NCI-H1694 (cell line): ENCODE measurements around the gene FERMT2.
"Not testable (repeated sequence)": the region's sequence is repeated elsewhere in the genome, so short reads cannot be mapped to it uniquely, and the experiment has no call there.

Experiments
- DNase-seq: peaks from one replicate; lab custom pipeline; 2025; lab: John Stamatoyannopoulos, UW

FERMT2 gene

DNA sequence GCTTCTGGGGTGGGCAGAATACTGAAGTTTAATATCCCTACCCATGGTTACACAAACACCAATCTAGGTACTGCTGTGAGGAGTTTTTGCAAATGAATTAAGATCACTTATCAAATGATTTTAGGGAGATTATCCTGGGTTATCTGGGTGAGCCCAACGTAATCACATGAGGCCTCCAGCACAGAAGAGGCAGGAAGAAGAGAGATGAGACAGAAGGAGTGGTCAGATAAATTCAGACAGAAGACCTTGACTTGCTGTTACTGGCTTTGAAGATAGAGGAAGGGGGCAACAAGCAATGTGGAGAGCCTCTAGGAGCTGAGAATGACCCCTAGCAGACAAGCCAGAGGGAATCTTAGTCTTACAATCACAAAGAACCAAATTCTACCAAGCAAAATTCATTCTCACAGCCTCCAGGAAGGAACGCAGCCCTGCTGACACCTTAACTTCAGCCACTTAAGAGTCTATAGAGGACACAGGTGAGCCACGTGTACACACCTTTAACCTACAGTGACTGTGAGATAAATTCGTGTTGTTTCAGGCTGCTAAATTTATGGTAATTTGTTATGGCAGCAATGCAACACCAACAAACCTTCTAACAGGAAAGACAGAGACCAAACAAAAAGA is 49.4 kb downstream of the FERMT2 start:
- no peak for DNase-seq

DNA sequence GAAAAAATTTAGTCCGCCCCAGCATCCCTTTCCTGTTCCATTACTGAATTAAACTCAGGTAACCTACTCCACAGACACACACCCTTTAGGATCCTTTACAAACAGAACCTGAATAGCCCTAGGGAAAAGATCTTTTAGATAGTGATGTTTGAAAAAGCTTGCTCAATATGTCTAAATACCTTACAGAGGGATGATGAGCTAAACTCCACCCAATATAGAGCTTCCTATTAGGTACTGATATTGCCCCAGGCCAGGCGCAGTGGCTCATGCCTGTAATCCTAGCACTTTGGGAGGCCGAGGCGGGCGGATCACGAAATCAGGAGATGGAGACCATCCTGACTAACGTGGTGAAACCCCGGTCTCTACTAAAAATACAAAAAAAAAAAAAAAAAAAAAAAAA is 50.1 kb downstream of the FERMT2 start:
- no peak for DNase-seq

DNA sequence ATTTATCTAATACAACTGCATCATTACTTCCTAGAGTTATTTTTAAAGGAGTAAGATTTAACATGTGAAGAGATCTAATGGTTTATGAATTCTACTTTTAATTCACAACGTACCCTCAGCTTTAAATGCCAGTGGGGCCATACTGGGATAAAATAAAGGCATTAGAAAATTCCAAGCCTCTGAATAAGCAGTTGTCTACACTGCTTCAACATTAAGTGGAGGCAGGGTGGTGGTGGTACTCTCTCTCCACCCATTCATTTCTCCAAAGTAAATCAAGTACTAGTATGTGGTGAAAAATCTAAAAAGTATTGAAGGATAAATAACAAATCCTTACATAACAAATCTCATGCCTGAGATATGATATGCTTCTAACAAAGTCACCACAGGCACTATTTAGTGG is 52.4 kb downstream of the FERMT2 start:
- no peak for DNase-seq

DNA sequence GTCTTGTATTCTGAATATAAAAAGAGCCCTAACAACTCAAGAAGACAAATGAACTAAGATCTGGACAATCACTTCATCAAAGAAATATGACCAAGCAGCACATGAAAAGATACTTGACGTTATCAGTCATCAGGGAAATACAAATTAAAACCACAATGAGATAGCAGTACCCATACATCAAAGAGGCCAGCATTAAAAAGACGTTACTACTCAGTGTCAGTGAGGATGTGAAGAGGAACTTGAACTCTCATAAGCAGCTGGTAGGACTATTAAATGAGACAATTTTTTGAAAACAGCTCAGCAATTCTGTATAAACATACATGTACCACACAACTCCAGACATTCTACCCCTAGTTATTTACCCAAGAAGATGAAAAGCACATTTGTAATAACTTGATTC is 55.9 kb downstream of the FERMT2 start:
- no peak for DNase-seq

DNA sequence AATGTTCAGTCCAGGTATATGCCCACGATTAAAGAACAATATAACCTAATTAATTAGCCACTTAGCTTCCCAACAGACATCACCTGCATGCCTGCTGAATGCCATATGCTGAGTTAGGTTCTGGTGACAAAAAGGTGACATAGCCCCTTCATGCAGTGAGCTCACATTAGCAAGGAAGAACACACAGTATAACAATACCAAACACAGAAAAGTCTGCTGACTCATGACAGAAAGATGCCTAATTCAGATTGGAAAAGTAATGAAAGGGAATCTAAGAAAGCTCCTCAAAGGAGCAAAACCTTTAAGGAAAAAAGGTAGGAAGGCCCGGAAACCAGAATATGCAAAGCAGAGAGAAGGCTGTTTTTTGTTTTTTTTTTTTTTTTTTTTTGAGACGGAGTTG is 59.0 kb downstream of the FERMT2 start:
- no peak for DNase-seq

DNA sequence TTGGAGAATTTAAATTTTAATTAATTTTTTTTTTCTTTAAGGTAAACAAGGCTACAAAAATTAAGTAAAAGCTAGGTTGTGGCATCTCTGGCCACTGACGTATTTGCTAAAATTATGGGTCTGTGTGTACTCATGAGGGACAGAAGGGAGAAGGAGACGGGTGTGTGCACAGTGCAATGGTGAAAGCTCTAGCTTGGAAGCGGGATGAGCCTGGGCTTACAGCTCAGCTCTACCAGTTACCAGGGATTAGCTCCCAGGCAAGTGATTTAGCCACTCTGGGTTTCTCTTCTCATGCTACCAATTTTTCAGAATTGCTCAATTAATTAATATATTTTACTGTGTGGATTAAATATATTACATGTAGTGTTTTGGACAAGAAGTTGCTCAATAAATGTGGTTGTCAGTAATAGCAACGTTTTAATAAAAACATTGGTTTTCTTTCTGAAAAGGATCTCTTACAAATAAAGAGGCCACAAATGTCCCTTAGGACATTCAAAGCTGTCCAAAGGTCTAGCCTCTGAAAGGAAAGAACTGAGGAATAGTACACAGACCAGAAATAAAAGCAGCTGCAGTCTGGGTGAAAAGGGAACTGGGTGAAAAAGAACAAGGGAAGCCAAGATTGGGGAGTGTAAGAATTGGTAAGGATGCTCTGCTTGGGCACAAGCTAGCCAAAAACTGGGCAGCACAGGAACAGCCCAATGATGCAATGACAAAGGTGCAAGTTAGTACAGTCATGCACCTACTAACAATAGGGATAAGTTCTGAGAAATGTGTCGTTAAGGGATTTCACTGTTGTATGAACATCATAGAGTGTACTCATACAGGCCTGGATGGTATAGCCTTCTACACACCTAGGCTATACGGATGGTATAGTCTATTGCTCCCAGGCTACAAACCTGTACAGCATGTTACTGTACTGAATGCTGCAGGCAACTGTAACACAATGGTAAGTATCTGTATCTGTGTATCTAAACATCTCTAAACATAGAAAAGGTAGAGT is 61.7 kb downstream of the FERMT2 start:
- no peak for DNase-seq

DNA sequence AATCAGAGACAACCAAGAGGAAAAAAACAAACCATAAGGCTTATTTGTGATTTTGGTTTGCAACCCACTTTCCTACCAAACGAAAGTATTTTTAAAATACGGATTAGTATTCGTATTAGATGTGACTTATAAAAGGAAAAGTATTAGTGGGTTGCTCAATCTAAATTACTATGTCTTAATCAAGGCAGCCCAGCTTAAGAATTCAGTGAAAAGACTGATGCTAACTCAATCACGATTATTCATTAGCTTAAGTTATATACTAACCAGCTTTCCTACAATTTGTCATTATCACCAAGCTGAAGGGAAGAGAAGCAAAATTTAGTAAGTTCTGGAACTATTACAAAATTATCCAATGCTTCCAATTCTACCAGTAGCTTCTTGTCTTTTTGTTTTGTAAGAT is 62.7 kb downstream of the FERMT2 start:
- DNase-seq = no peak

DNA sequence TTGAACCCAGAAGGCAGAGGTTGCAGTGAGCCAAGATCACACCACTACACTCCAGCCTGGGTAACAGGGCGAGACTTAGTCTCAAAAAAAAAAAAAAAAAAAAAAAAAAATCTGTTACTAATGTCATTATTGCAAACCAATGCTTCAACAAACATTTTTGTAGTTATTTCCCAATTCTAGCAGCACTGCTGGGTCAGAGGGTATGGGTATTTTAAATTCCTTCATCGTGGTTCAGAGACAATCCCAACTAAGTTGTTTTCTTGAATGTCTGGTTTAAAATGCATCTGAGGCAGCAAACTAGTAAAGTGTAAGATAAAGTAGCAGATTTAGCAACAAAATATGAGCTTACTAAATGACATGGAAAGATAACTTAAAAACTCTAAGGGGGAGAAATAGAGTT is 65.6 kb downstream of the FERMT2 start:
- DNase-seq = no peak

DNA sequence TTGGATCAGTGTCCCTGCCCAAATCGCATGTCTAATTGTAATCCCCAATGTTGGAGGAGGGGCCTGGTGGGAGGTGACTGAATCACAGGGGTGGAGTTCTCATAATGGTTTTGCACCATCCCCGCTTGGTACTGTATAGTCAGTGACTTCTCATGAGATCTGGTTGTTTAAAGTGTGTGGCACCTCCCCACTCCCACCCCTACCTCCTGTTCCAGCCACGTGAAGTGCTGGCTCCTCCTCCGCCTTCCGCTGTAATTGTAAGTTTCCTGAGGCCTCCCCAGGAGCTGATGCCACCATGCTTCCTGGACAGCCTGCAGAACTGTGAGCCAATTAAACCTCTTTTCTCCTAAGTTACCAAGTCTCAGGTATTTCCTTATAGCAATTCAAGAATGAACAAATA is 67.2 kb downstream of the FERMT2 start:
- no peak for DNase-seq

DNA sequence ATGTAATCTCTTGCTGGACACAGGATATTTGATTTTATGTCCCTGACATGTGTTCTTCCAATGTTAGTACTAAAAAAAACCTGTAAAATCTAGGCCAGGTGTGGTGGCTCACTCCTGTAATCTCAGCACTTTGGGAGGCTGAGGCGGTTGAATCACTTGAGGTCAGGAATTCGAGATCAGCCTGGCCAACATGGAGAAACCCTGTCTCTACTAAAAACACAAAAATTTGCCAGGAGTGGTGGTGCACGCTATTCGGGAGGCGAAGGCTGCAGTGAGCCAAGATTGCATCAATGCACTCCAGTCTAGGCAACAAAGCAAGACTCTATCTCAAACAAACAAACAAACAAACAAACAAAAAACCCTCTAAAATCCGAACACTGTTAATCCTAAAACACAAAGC is 68.0 kb downstream of the FERMT2 start:
- DNase-seq = no peak

DNA sequence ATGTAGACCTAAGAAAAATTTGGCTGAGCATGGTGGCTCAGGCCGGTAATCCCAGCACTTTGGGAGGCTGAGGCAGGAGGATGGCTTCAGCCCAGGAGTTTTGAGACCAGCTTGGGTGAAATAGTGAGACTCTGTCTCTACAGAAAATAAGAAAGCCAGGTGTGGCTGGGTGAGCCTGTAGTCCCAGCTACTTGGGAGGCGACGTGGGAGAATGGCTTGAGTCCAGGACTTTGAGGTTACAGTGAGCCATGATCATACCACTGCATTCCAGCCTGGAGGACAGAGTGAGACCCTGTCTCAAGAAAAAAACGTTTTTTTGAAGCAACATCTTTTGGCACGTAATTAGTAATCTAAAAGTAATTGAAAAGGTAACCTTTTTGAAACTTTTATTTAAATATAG is 70.9 kb downstream of the FERMT2 start:
- DNase-seq = no peak

DNA sequence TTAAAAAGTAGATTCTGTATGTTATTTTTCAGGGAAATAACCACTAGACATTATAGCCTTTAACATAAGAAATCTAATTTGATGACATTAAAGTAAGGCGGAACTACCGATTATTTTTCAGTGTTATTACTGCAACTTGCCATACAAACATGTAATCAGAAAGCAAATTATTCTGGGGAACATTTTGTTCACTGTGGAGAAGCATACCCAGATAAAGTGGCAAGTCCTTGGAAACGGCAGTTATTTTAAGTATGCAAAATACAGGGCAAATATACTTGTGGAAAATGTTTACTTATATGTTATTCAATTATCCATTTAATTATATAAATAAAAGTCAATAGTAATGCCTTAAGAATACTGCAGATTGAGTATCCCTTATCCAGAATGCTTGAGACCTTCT is 71.9 kb downstream of the FERMT2 start:
- DNase-seq = no peak

DNA sequence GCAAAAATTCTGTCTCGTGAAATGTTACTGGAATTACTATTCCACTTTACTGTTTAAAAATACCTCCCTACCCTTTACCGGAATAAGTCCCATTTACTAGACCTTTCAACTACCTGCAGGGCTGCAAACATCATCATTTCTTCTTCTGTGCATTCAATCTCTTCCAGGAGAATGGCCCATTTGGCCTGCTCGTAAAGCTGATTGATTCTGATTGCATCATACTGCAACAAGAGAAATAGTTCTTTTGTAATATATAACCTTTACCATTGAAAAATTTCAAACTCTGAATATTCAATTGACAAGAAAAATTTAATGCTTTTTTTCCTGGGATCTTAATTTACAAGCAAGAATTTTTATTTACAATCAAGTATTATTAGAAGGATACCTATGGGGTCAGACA is 72.4 kb downstream of the FERMT2 start:
- no peak for DNase-seq

DNA sequence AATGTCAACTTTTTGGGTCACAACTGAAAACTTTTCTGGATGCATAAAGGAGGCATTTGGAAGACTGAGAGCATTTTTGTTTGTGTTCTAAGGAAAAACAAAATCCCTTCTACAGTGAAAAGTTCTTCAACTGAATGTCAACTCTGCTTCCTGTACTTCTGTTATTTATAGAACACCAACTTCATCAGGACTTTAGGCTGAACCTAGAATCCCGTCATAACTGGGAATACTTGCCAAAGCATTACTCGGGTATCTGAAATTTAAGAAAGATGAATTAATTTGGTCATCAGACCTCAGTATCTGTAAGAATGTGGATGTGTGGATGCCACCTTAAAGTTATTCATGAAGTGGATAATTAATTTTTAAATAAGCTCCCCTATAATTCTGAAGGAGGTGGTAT is 73.2 kb downstream of the FERMT2 start:
- no peak for DNase-seq

DNA sequence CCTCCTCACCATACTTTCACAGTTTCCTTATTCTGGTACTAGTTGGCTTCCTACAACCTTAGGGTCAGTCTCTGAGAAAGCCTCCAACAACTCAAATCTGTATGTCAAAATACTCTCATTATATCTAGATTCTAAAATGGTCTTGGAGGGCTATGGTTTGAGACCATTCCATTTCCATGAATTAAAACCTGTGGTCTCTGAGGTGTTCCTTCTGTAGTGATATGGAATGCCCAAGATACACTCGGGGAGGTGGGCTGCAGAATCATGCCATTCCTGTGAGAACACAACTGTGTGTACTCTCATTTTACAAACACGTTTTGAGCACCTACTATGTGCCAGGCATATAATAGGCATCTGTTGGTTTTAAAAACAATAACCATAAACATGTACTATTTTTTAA is 74.0 kb downstream of the FERMT2 start:
- no peak for DNase-seq

DNA sequence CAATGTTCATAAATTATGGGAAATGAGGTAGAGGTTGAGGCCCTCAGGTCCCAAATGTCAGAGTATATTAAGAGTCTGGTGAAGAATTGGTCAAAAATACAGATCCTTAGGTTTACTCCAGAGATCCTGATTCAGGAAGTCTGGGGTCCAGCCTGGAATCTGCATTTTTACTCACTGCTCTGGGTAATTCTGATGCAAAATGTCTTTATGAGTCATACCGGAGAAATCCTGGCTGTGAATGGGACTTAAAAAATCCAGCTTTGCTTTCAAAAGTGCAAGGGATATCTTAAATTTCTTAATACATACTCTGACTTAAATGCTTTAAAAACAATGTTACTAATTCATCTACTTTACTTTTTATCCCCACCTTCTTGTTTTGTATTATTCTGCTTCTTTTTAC is 74.5 kb downstream of the FERMT2 start:
- DNase-seq = no peak

DNA sequence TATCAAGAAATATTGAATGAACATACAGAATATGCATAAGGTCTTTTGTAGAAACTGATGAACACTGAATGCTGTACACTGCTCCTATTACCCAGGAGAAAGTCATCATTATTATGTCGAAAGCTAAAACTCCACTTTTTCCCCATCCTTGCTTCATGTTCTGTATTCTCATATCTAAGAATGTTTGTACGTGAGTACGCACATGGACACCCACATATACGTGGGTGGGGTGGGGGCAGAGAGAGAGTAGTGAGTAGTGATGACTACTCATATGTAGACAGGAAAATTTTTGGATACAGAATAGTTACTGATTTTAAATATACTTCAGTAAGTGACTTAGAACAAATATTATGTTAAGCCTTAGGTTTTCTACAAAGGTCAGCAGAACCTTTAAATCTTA is 75.1 kb downstream of the FERMT2 start:
- DNase-seq = no peak

DNA sequence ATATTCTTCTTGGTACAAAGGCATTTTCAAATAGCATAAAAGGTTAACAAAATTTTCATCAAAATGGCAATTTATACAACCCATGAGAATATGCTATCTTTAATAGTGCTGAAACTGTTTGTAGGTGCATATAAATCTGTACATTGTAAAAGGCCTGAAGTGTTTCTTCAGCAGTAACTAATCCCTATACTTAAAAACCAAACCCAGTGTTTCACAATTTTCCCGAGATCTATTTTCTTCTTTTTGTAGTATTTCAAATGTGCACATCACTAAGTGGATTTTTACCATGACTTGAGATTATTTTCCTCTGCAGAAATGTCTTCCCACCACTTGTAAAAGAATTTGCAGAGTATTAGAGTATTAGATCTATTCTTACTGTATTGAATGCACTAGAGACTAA is 76.5 kb downstream of the FERMT2 start:
- no peak for DNase-seq

DNA sequence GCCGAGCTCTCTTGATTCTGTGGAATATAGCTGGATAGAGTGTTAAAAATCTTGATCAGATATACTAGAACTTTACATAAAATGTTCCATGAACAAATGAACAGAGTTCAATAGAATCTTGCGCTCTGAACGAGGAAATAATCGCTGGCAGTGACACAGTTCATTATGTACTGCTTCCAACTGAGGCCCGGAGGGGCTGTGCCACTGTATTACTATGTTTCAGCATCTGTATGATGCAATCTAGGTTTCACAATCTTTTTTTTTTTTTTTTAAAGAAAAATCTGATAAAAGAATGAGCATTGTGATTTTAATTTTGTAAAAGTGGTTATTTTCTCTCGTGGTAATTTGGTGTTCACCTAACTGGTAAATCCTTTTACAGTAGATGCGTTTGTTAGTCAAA is 77.2 kb downstream of the FERMT2 start:
- DNase-seq = no peak

DNA sequence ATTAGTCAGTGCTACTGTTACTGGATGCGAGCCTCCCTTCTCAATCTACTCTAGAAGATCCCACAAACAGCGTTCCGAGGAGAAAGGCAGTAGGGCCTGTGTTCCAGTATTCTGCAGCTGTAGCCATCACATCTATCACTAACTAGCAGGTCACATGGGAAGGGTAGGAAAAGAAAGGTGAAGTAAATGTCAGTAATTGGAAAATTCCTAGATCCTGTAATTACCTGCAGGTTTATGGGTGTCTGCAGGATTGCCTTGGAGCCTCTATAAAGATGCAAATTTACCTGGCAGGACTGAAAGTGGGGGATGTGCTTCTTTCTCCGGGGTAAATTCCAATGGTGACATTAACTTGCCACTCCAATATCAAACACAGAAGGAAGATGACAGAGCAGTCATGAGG is 77.8 kb downstream of the FERMT2 start:
- DNase-seq = no peak

DNA sequence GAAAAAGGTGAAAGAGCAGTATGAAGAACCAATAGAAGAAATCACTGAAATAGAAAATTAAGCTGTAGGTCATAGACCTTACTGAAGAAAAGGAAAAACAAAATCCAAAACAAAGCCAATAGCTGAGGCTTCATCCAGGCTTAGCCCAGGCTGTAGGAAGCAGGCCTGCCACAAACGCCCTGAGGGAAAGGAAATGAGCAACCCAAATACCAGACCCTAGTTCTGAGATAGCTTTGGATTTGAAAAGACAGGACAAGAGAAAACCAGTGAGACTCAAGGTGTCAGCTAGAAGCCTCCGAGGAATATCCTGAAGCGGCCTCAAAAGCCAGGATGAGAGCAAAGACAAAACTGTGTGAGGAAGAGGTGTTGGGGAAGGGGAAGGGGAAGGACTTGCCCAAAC is 79.2 kb downstream of the FERMT2 start:
- DNase-seq = no peak

DNA sequence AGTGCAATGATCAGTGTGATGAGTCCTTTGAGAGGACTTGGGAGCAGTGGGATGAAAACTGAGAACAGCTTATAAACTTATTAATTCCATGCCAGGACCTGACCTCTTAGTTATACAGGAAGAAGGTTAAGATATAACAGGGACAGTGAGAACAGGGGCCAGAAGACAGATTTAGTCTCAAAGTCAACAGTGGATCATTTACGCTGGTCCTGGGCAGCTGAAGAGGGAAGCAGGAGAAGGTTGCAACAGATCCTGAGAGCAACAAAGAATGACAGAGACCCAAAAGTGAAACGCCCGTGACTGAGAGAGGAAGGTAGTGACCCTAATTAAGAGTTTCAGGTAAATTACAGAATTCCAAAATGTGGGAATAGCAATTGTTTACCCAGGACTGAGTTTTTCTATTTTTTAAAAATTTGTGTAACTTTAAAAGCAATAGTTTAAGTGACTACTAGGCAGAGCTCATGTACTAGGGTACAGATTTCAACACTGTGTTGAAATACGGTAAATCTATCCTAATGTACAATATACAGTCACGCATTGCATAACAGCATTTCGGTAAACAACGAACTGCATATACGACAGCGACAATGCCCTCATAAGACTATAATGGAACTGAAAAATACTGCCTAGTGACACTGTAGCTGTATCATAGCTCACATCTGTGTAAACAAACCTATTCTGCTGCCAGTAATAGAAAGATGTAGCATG is 81.8 kb downstream of the FERMT2 start:
- no peak for DNase-seq

DNA sequence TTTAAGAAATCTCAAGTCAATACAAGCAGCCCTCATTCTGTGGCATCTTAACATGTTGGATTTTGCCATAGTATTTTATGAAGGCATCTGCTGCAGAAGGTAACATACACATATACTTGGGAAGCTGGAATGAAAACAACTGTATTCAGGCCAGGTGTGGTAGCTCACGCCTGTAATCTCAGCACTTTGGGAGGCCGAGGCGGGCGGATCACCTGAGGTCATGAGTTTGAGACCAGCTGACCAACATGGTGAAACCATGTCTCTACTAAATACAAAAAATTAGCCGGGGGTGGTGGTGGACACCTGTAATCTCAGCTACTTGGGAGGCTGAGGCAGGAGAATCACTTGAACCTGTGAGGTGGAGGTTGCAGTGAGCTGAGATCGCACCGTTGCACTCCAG is 86.0 kb downstream of the FERMT2 start:
- not testable (repeated sequence) for DNase-seq
